Measurements from ENCODE around the gene IMPA2.
"Not testable (repeated sequence)": the region's sequence is repeated elsewhere in the genome, so short reads cannot be mapped to it uniquely, and the experiment has no call there.

The IMPA2 gene

GRCh38 chr18:12031181-12031580, 49.9 kb downstream of the IMPA2 start:
- DNase-seq, result no peak

GRCh38 chr18:12031846-12032245, 50.5 kb downstream of the IMPA2 start:
- DNase-seq, result no peak

- DNase-seq, result no peak
Observed at GRCh38 chr18:12032786-12033642, 51.7 kb downstream of the IMPA2 start.

GRCh38 chr18:12033643-12034025, 52.3 kb downstream of the IMPA2 start:
- no peak for DNase-seq

GRCh38 chr18:12034241-12035100, 53.2 kb downstream of the IMPA2 start:
- DNase-seq, result no peak

GRCh38 chr18:12035481-12035880, 54.2 kb downstream of the IMPA2 start:
- DNase-seq, result no peak

GRCh38 chr18:12036201-12036751, 55.0 kb downstream of the IMPA2 start:
- DNase-seq, result no peak

- DNase-seq, result no peak
Observed at GRCh38 chr18:12038082-12038638, 56.9 kb downstream of the IMPA2 start.

GRCh38 chr18:12038639-12039539, 57.6 kb downstream of the IMPA2 start:
- peak; percentile 35 to 70 for DNase-seq

GRCh38 chr18:12039540-12039930, 58.2 kb downstream of the IMPA2 start:
- not testable (repeated sequence) for DNase-seq

GRCh38 chr18:12041561-12041960, 60.3 kb downstream of the IMPA2 start:
- DNase-seq, result no peak

GRCh38 chr18:12043811-12044210, 62.5 kb downstream of the IMPA2 start:
- no peak for DNase-seq

- no peak for DNase-seq
Observed at GRCh38 chr18:12044591-12044990, 63.3 kb downstream of the IMPA2 start.

- DNase-seq, result no peak
Observed at GRCh38 chr18:12046046-12046750, 64.9 kb downstream of the IMPA2 start.

GRCh38 chr18:12046751-12047335, 65.5 kb downstream of the IMPA2 start:
- peak in 1 of 2 experiments; percentile 16 for DNase-seq

GRCh38 chr18:12048010-12048826, 66.9 kb downstream of the IMPA2 start:
- no peak for DNase-seq

- DNase-seq, result no peak
Observed at GRCh38 chr18:12048827-12049175, 67.5 kb downstream of the IMPA2 start.

GRCh38 chr18:12049978-12050811, 68.9 kb downstream of the IMPA2 start:
- no peak for DNase-seq

- no peak for DNase-seq
Observed at GRCh38 chr18:12052866-12053265, 71.6 kb downstream of the IMPA2 start.
